Gastrocnemius medialis (tissue), 4 donors: ENCODE results near the gene CAB39.

Experiments used
- CTCF ChIP-seq, 5 experiments: fragments of 450-650 bp in 3 of 5; fragments of 200-600 bp in 2 of 5; sonication (generic) in 2 of 5; IDR thresholded peaks in 4 of 5; conservative IDR thresholded peaks in 1 of 5; 1 replicate in 4 of 5; 2 replicates in 1 of 5; pipeline ENCODE4 v1.5.1; 2016 to 2019; ENCODE audit warnings: antibody characterized with exemption in 5 of 5, mild to moderate bottlenecking in 3 of 5, moderate library complexity in 3 of 5
- POLR2A ChIP-seq, 2 donors: fragments of 450-650 bp; IDR thresholded peaks; one replicate each; pipeline ENCODE4 v1.6.1; 2017; ENCODE audit warnings: antibody characterized with exemption in 2 of 2, mild to moderate bottlenecking in 2 of 2, moderate library complexity in 2 of 2

DNA sequence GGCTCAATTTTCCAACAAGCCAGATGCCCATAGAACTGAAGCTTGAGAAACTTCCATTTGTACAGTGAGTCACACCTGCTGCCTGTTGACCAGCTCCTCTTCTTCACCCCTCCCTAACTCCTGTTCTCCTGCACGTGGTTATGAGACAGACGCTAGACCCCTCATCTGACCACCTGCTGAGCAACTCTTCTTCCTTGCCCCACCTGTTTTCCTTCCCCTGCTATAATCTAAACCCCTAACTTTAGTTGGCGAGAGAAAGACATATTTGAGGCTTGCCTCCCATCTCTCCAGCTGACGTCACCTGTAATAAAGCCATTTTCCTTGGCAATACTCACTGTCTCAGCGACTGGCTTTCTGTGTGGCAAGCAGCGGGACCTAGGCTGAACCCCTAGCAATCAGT lies 129.8 kb downstream of the CAB39 start:
- no peak for TF ChIP-seq CTCF (IDR thresholded peaks at IDR 0.05 in 4 of 5, conservative IDR thresholded peaks at IDR 0.05 in 1 of 5)
- TF ChIP-seq POLR2A (IDR thresholded peaks at IDR 0.05), result no peak
